ENCODE data around the gene PMM2. TPM values are rescaled to one million over a fixed set of nuclear protein-coding genes. Genes with fewer than 3 reads are reported as not detected.
"Not testable (repeated sequence)": the region's sequence is repeated elsewhere in the genome, so short reads cannot be mapped to it uniquely, and the experiment has no call there.

The PMM2 gene
- total RNA-seq, 2 donors from 2014 or later, result 22.9 to 59.3 TPM

- Histone ChIP-seq H3K4me1 (ENCODE audit: control insufficient read depth in 1 of 2, low read depth in 2 of 2) (peaks cover 32 to 52% of the 10 kb centered on the region in 2 donors), H3K4me3 (peak overlapping the region; percentile 98), H3K36me3 (no peaks in the 10 kb centered on the region), H3K9me3 (no peaks in the 10 kb centered on the region), H3K27ac (peak overlapping the region in 1 of 2 donors; percentile 13), H3K27me3 (replicated peaks; ENCODE audit: insufficient read depth) (no peaks in the 10 kb centered on the region)
- ATAC-seq (ENCODE audit: insufficient number of reproducible peaks, low FRiP score, low read depth), result no peak
- no peak for TF ChIP-seq CTCF (IDR thresholded peaks at IDR 0.05)
- no peak for DNase-seq (ENCODE audit: low spot score)
Observed at GRCh38 chr16:8869212-8869987, 71.8 kb downstream of the PMM2 start.

GRCh38 chr16:8869988-8870241 is 72.3 kb downstream of the PMM2 start:
- peaks cover 27 to 48% of the 10 kb centered on the region in 2 donors for H3K4me1 ChIP-seq (ENCODE audit: control insufficient read depth in 1 of 2, low read depth in 2 of 2)
- ATAC-seq (ENCODE audit: insufficient number of reproducible peaks, low FRiP score, low read depth); DNase-seq (ENCODE audit: low spot score); H3K4me3 ChIP-seq; H3K36me3 ChIP-seq; H3K9me3 ChIP-seq; H3K27me3 ChIP-seq (replicated peaks; ENCODE audit: insufficient read depth): not testable (repeated sequence)
- H3K27ac ChIP-seq, result peak overlapping the region in 1 of 2 donors; percentile 13

- no peaks in the 10 kb centered on the region for H3K36me3 ChIP-seq
- peaks cover 12 to 26% of the 10 kb centered on the region in 2 donors for H3K4me1 ChIP-seq (ENCODE audit: control insufficient read depth in 1 of 2, low read depth in 2 of 2)
- H3K27me3 ChIP-seq (replicated peaks; ENCODE audit: insufficient read depth), result no peaks in the 10 kb centered on the region
- no peak for ATAC-seq (ENCODE audit: insufficient number of reproducible peaks, low FRiP score, low read depth)
- no peak for TF ChIP-seq CTCF (IDR thresholded peaks at IDR 0.05)
- DNase-seq (ENCODE audit: low spot score), result no peak
- H3K4me3 ChIP-seq, result no peak overlapping the region
- H3K9me3 ChIP-seq, result no peaks in the 10 kb centered on the region
- no peak overlapping the region for H3K27ac ChIP-seq
Observed at GRCh38 chr16:8872071-8872470, 74.4 kb downstream of the PMM2 start.

- Histone ChIP-seq H3K36me3 (no peaks in the 10 kb centered on the region), H3K4me3 (no peak overlapping the region), H3K27ac (no peak overlapping the region), H3K9me3 (no peaks in the 10 kb centered on the region), H3K27me3 (replicated peaks; ENCODE audit: insufficient read depth) (no peaks in the 10 kb centered on the region), H3K4me1 (ENCODE audit: control insufficient read depth in 1 of 2, low read depth in 2 of 2) (peaks cover 5 to 20% of the 10 kb centered on the region in 2 donors)
- TF ChIP-seq CTCF (IDR thresholded peaks at IDR 0.05), result no peak
- ATAC-seq (ENCODE audit: insufficient number of reproducible peaks, low FRiP score, low read depth), result no peak
- DNase-seq (ENCODE audit: low spot score), result no peak
Observed at GRCh38 chr16:8872967-8873865, 75.6 kb downstream of the PMM2 start.

GRCh38 chr16:8873866-8874195 is 76.2 kb downstream of the PMM2 start:
- not testable (repeated sequence) for ATAC-seq (ENCODE audit: insufficient number of reproducible peaks, low FRiP score, low read depth); H3K9me3 ChIP-seq; DNase-seq (ENCODE audit: low spot score); H3K27ac ChIP-seq; H3K27me3 ChIP-seq (replicated peaks; ENCODE audit: insufficient read depth); H3K36me3 ChIP-seq; H3K4me3 ChIP-seq
- H3K4me1 ChIP-seq (ENCODE audit: control insufficient read depth in 1 of 2, low read depth in 2 of 2), result peaks cover 5 to 20% of the 10 kb centered on the region in 2 donors

- no peak for ATAC-seq (ENCODE audit: insufficient number of reproducible peaks, low FRiP score, low read depth)
- H3K36me3 ChIP-seq, result no peaks in the 10 kb centered on the region
Observed at GRCh38 chr16:8874388-8874787, 76.7 kb downstream of the PMM2 start.

GRCh38 chr16:8875317-8875716 is 77.7 kb downstream of the PMM2 start:
- not testable (repeated sequence) for H3K36me3 ChIP-seq; H3K9me3 ChIP-seq; H3K27ac ChIP-seq; DNase-seq (ENCODE audit: low spot score); H3K27me3 ChIP-seq (replicated peaks; ENCODE audit: insufficient read depth); ATAC-seq (ENCODE audit: insufficient number of reproducible peaks, low FRiP score, low read depth); H3K4me3 ChIP-seq
- H3K4me1 ChIP-seq (ENCODE audit: control insufficient read depth in 1 of 2, low read depth in 2 of 2), result peaks cover 5 to 15% of the 10 kb centered on the region in 2 donors

More at GRCh38 chr16:8874388-8874787, 76.7 kb downstream of the PMM2 start:
- H3K27ac ChIP-seq, result no peak overlapping the region
- no peak for DNase-seq (ENCODE audit: low spot score)
- no peaks in the 10 kb centered on the region for H3K27me3 ChIP-seq (replicated peaks; ENCODE audit: insufficient read depth)
- peaks cover 5 to 18% of the 10 kb centered on the region in 2 donors for H3K4me1 ChIP-seq (ENCODE audit: control insufficient read depth in 1 of 2, low read depth in 2 of 2)
- H3K4me3 ChIP-seq, result no peak overlapping the region
- no peak for TF ChIP-seq CTCF (IDR thresholded peaks at IDR 0.05)
- no peaks in the 10 kb centered on the region for H3K9me3 ChIP-seq

Measured in thoracic aorta (tissue), 2 donors.